HepG2 (cell line): ENCODE measurements around the gene RNF208. TPM values are rescaled to one million over a fixed set of nuclear protein-coding genes. Genes with fewer than 3 reads are reported as not detected.

ENCODE experiments used
- AGO1 ChIP-seq: fragments of 200-400 bp; formaldehyde crosslinking; IDR thresholded peaks from 2 replicates; pipeline ENCODE4 v1.6.1; 2017; ENCODE audit warnings: mild to moderate bottlenecking, low read depth, low read length, moderate library complexity; ENCODE audit not compliant: poor library complexity, severe bottlenecking
- AGO2 ChIP-seq: fragments of 200-400 bp; formaldehyde crosslinking; optimal IDR thresholded peaks from 2 replicates; pipeline ENCODE3; 2017; ENCODE audit warnings: mild to moderate bottlenecking, low read depth, low read length, moderate library complexity
- CBX2 ChIP-seq, 2 experiments: fragments of 200-600 bp in 1 of 2; sonication (generic); formaldehyde crosslinking in 1 of 2; IDR thresholded peaks; 2 replicates each; pipeline versions ENCODE4 v1.7.0 to v1.8.1; 2018 to 2022; ENCODE audit warnings: low read depth in 2 of 2, low read length in 1 of 2, mild to moderate bottlenecking in 1 of 2, missing genetic modification reagents in 1 of 2
- CC2D1A ChIP-seq: sonication (generic); formaldehyde crosslinking; IDR thresholded peaks from 2 replicates; pipeline ENCODE4 v1.8.1; 2023; ENCODE audit warnings: mild to moderate bottlenecking, missing genetic modification reagents
- ETV5 ChIP-seq: IDR thresholded peaks from 2 replicates; pipeline ENCODE4 v1.6.1; 2018; ENCODE audit warnings: missing biosample characterization, missing genetic modification reagents, inconsistent platforms, borderline replicate concordance
- FOXP4 ChIP-seq: sonication (generic); formaldehyde crosslinking; IDR thresholded peaks from 2 replicates; pipeline ENCODE4 v1.4.0; 2020; ENCODE audit warnings: missing genetic modification reagents
- GLI4 ChIP-seq: sonication (generic); formaldehyde crosslinking; IDR thresholded peaks from 2 replicates; pipeline ENCODE4 v1.5.1; 2020; ENCODE audit warnings: missing genetic modification reagents, mild to moderate bottlenecking, moderate library complexity, borderline replicate concordance
- HNRNPK ChIP-seq: fragments of 200-400 bp; formaldehyde crosslinking; IDR thresholded peaks from 2 replicates; pipeline ENCODE4 v1.6.1; 2018; ENCODE audit warnings: low read length, low read depth, moderate library complexity, mild to moderate bottlenecking; ENCODE audit not compliant: poor library complexity, severe bottlenecking
- KDM1A ChIP-seq: IDR thresholded peaks from 2 replicates; pipeline ENCODE4 v1.6.1; 2016; ENCODE audit warnings: missing compliant biosample characterization
- KDM6A ChIP-seq: IDR thresholded peaks from 2 replicates; pipeline ENCODE4 v1.6.1; 2016; ENCODE audit warnings: low read depth
- KLF6 ChIP-seq: IDR thresholded peaks from 2 replicates; pipeline ENCODE4 v1.8.0; 2016; ENCODE audit warnings: missing biosample characterization, missing genetic modification reagents
- MTA1 ChIP-seq: sonication (generic); formaldehyde crosslinking; IDR thresholded peaks from 2 replicates; pipeline ENCODE4 v1.4.0; 2020; ENCODE audit warnings: missing genetic modification reagents, mild to moderate bottlenecking, borderline replicate concordance
- NFIC ChIP-seq: IDR thresholded peaks from 2 replicates; pipeline ENCODE4 v1.6.1; 2012; ENCODE audit warnings: mild to moderate bottlenecking, low read length, inconsistent platforms
- NFRKB ChIP-seq: fragments of 450-650 bp; IDR thresholded peaks from 2 replicates; pipeline ENCODE4 v1.6.1; 2017
- PHF8 ChIP-seq: sonication (generic); formaldehyde crosslinking; IDR thresholded peaks from 2 replicates; pipeline ENCODE4 v1.5.0; 2020; ENCODE audit warnings: missing genetic modification reagents
- SAP130 ChIP-seq: IDR thresholded peaks from 2 replicates; pipeline ENCODE4 v1.6.1; 2016; ENCODE audit warnings: low read depth
- SRF ChIP-seq: IDR thresholded peaks from 2 replicates; pipeline ENCODE4 v1.6.1; 2011; ENCODE audit warnings: mild to moderate bottlenecking, low read depth, low read length, moderate library complexity
- TFE3 ChIP-seq: IDR thresholded peaks from 2 replicates; pipeline ENCODE4 v1.6.1; 2016
- TSC22D2 ChIP-seq: sonication (generic); formaldehyde crosslinking; IDR thresholded peaks from 2 replicates; pipeline ENCODE4 v1.5.1; 2020; ENCODE audit warnings: missing genetic modification reagents, mild to moderate bottlenecking, borderline replicate concordance
- ZMYM4 ChIP-seq: sonication (generic); formaldehyde crosslinking; IDR thresholded peaks from 2 replicates; pipeline ENCODE4 v1.8.1; 2023; ENCODE audit warnings: mild to moderate bottlenecking, missing genetic modification reagents
- ZNF205 ChIP-seq: IDR thresholded peaks from 2 replicates; pipeline ENCODE4 v1.6.1; 2018; ENCODE audit warnings: missing biosample characterization, missing genetic modification reagents
- ZNF441 ChIP-seq: sonication (generic); formaldehyde crosslinking; IDR thresholded peaks from 2 replicates; pipeline ENCODE4 v1.7.0; 2021; ENCODE audit warnings: missing genetic modification reagents, borderline replicate concordance
- ZNF451 ChIP-seq: sonication (generic); formaldehyde crosslinking; IDR thresholded peaks from 2 replicates; pipeline ENCODE4 v1.5.0; 2020; ENCODE audit warnings: mild to moderate bottlenecking, missing genetic modification reagents
- ZNF546 ChIP-seq: sonication (generic); formaldehyde crosslinking; conservative IDR thresholded peaks from 2 replicates; pipeline ENCODE4 v1.8.1; 2023; ENCODE audit warnings: mild to moderate bottlenecking, missing genetic modification reagents
- ZNF562 ChIP-seq: sonication (generic); formaldehyde crosslinking; IDR thresholded peaks from 2 replicates; pipeline ENCODE4 v1.8.0; 2022; ENCODE audit warnings: missing genetic modification reagents, borderline replicate concordance
- ZNF576 ChIP-seq: sonication (generic); formaldehyde crosslinking; IDR thresholded peaks from 2 replicates; pipeline ENCODE4 v1.4.0; 2020; ENCODE audit warnings: mild to moderate bottlenecking, missing genetic modification reagents
- ZNF879 ChIP-seq: sonication (generic); formaldehyde crosslinking; IDR thresholded peaks from 2 replicates; pipeline ENCODE4 v1.8.1; 2023; ENCODE audit warnings: missing genetic modification reagents
- polyA plus RNA-seq, 8 experiments: library from polyadenylated mRNA; depleted of rRNA in 3 of 8; stranded (reverse) in 7 of 8; unstranded in 1 of 8; fragments of >200 nt; fragmentation: Illumina TruSeq in 4 of 8; extraction: Trizol in 4 of 8; gene quantifications; 2 replicates each; pipeline versions ENCODE4 v1.2.1 to v1.2.3, GENCODE V29; 2011 to 2016; ENCODE audit warnings: low read depth in 4 of 8, missing spikeins in 1 of 8, mixed read lengths in 1 of 8; ENCODE audit not compliant: insufficient read depth in 1 of 8
- total RNA-seq, 5 experiments: library from RNA; depleted of rRNA; stranded (reverse); fragments of >200 nt; fragmentation: Illumina TruSeq; extraction: Trizol; gene quantifications; 2 replicates each; pipeline ENCODE4 v1.2.3, GENCODE V29; 2016; ENCODE audit warnings: low read depth in 1 of 5
- TF ChIP-seq, protein P1 (sequence below): sonication (generic); formaldehyde crosslinking; IDR thresholded peaks from 2 replicates; pipeline ENCODE4 v1.4.0; 2020; ENCODE audit warnings: mild to moderate bottlenecking, missing genetic modification reagents

RNF208 gene
- total and polyA plus RNA-seq, 2 of the 13 experiments (the other 11 are each of a cell fraction or from before 2014, with no cell fraction given): 1.6 to 2.1 TPM

DNA sequence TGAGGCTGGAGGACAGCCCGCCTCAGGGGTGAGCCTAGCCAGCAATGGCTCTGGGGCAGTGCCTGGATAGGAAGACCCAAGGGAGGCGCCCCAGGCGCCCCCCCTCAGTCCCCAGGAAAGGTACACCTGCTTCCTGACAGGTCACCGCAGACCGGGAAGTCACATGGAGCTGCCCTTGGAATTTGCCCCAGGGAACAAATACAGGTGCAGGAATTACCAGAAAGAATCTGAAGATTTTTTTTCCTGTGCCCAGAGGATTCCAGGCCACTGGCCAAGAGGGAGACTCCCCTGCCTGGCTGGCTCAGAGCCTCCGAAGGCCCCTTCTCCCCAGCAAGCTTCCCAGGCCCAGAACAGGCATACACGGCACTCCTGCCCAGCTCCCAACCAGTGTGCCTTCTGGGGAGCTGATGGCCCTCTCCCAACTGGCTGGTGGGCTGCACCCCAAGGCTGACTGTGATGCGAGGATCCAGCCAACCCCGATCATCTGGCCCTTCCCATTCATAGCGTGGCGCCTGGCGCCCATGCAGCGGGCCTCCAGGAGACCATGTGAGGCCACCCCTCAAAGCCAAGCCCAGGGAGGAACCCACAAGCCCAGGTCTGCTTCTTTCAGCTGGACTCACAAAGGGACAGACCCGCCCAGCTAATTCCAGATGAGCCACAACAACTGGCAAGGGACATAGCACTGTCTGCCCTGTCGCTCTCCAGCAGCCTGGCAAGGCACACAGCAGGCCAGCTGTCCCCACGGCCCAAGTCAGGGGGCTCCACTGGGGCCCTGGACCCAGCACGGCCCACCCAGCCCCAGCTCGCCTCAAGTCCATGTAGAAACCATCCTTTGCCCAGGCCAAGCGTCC lies 23.8 kb downstream of the RNF208 start (continued):
- TF ChIP-seq ZNF441 (no peak), SRF (no peak), MTA1 (CRISPR knock-in tag) (no peak), TFE3 (CRISPR knock-in tag) (peak; percentile 68; the same call in 1 of the 2 replicates), CC2D1A (CRISPR knock-in tag) (no peak), AGO1 (no peak), TSC22D2 (no peak), ZNF451 (CRISPR knock-in tag) (no peak), KLF6 (no peak), ETV5 (peak; percentile 41; the same call in 1 of the 2 replicates), KDM1A (CRISPR knock-in tag) (no peak), CBX2 (IDR thresholded peaks at IDR 0.05; ENCODE audit: low read depth, low read length) (no peak), CBX2 (CRISPR knock-in tag; IDR thresholded peaks at IDR 0.05; ENCODE audit: low read depth) (no peak), ZNF879 (no peak), ZMYM4 (CRISPR knock-in tag) (no peak), ZNF576 (CRISPR knock-in tag) (no peak), ZNF546 (CRISPR knock-in tag) (0 out of 2 replicates have a peak, but pooled peaks have one; percentile 30), AGO2 (peak; percentile 80), HNRNPK (no peak), ZNF562 (CRISPR knock-in tag) (no peak), SAP130 (peak; percentile 89), NFIC (no peak), NFRKB (no peak), PHF8 (no peak), KDM6A (CRISPR knock-in tag) (no peak), GLI4 (CRISPR knock-in tag) (no peak), ZNF205 (CRISPR knock-in tag) (no peak), FOXP4 (no peak)
- TF ChIP-seq, protein P1, sequence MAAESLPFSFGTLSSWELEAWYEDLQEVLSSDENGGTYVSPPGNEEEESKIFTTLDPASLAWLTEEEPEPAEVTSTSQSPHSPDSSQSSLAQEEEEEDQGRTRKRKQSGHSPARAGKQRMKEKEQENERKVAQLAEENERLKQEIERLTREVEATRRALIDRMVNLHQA (CRISPR knock-in tag): no peak
